SK-N-SH (cell line): ENCODE data around the gene C4BPB.

Experiments
- EP300 ChIP-seq, 2 experiments: IDR thresholded peaks; 2 replicates each; pipeline versions ENCODE4 v1.4.0 to v1.6.1; 2012; ENCODE audit warnings: borderline replicate concordance in 1 of 2, low read depth in 1 of 2, low read length in 1 of 2
- EZH2phosphoT487 ChIP-seq: fragments of 200-600 bp; sonication (generic); IDR thresholded peaks from 2 replicates; pipeline ENCODE4 v1.6.1; 2017; ENCODE audit warnings: low read depth, mixed run types, mild to moderate bottlenecking, antibody characterized with exemption, moderate library complexity, borderline replicate concordance
- FOSL2 ChIP-seq: IDR thresholded peaks from 2 replicates; pipeline ENCODE4 v1.4.0; 2012; ENCODE audit warnings: low read depth, mild to moderate bottlenecking, moderate library complexity, borderline replicate concordance
- GATA2 ChIP-seq: sonication (generic); formaldehyde crosslinking; IDR thresholded peaks from 2 replicates; pipeline ENCODE4 v1.5.0; 2020; ENCODE audit warnings: mild to moderate bottlenecking, missing genetic modification reagents
- JUND ChIP-seq: IDR thresholded peaks from 2 replicates; pipeline ENCODE4 v1.4.0; 2012
- MXI1 ChIP-seq: IDR thresholded peaks from 2 replicates; pipeline ENCODE4 v1.6.1; 2012; ENCODE audit warnings: mild to moderate bottlenecking, low read depth, low read length, improper control_type of control experiment
- POLR2AphosphoS5 ChIP-seq: IDR thresholded peaks from 2 replicates; pipeline ENCODE4 v1.6.1; 2012; ENCODE audit warnings: low read depth, low read length
- RAD21 ChIP-seq: IDR thresholded peaks from 2 replicates; pipeline ENCODE4 v1.6.1; 2012; ENCODE audit warnings: mild to moderate bottlenecking, low read length
- REST ChIP-seq: IDR thresholded peaks from 2 replicates; pipeline ENCODE4 v1.6.1; 2012; ENCODE audit warnings: mild to moderate bottlenecking, low read depth, low read length, moderate library complexity
- TAF1 ChIP-seq: IDR thresholded peaks from 2 replicates; pipeline ENCODE4 v1.6.1; 2012; ENCODE audit warnings: low read depth, mild to moderate bottlenecking, low read length, moderate library complexity, borderline replicate concordance
- USF2 ChIP-seq: fragments of 150-350 bp; IDR thresholded peaks from 2 replicates; pipeline ENCODE4 v1.6.1; 2017; ENCODE audit warnings: antibody characterized with exemption, low read length, low read depth, borderline replicate concordance
- YY1 ChIP-seq: IDR thresholded peaks from 2 replicates; pipeline ENCODE4 v1.4.0; 2012; ENCODE audit warnings: low read depth, mild to moderate bottlenecking
- ZBTB33 ChIP-seq: IDR thresholded peaks from 2 replicates; pipeline ENCODE4 v1.4.0; 2012; ENCODE audit warnings: low read depth, borderline replicate concordance
- TF ChIP-seq, protein P1 (sequence below): fragments of 200-600 bp; sonication (generic); IDR thresholded peaks from 2 replicates; pipeline ENCODE4 v1.6.1; 2017; ENCODE audit warnings: antibody characterized with exemption, mild to moderate bottlenecking, moderate library complexity

DNA sequence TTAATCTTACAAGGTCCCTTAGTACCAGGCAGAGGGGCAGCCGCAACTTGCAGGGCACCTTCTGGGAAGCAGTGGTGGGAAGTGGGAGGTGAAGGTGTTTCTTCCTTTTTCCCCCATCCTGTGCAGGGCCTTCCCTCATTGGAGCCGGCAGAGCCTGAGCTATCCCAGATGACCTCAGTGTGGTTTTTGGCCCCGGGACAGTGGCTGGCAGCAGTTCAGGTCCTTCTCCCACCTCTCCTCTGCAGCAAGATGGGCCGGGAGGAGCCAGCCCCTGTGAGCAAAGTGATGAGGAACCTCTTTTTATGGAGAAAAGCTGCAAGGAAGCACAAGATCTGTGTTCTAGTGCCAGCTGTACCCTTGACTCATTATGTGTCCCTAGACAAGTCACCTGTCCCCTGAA lies 28.8 kb upstream of the C4BPB start:
- no peak for TF ChIP-seq REST
- TF ChIP-seq EZH2phosphoT487 = no peak
- TF ChIP-seq ZBTB33 = no peak
- no peak for TF ChIP-seq RAD21
- TF ChIP-seq POLR2AphosphoS5 = no peak
- TF ChIP-seq, protein P1, sequence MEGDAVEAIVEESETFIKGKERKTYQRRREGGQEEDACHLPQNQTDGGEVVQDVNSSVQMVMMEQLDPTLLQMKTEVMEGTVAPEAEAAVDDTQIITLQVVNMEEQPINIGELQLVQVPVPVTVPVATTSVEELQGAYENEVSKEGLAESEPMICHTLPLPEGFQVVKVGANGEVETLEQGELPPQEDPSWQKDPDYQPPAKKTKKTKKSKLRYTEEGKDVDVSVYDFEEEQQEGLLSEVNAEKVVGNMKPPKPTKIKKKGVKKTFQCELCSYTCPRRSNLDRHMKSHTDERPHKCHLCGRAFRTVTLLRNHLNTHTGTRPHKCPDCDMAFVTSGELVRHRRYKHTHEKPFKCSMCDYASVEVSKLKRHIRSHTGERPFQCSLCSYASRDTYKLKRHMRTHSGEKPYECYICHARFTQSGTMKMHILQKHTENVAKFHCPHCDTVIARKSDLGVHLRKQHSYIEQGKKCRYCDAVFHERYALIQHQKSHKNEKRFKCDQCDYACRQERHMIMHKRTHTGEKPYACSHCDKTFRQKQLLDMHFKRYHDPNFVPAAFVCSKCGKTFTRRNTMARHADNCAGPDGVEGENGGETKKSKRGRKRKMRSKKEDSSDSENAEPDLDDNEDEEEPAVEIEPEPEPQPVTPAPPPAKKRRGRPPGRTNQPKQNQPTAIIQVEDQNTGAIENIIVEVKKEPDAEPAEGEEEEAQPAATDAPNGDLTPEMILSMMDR = no peak
- no peak for TF ChIP-seq MXI1
- no peak for TF ChIP-seq EP300 (IDR thresholded peaks at IDR 0.05; ENCODE audit: borderline replicate concordance in 1 of 2, low read depth in 1 of 2, low read length in 1 of 2)
- no peak for TF ChIP-seq JUND
- TF ChIP-seq USF2 = no peak
- TF ChIP-seq GATA2 = no peak
- no peak for TF ChIP-seq YY1
- TF ChIP-seq FOSL2 = no peak
- no peak for TF ChIP-seq TAF1
